ENCODE results near the gene CCDC187.

Gene CCDC187

GRCh38 chr9:136303066-136303824 is 649 bp downstream of the CCDC187 start:
- Histone ChIP-seq H3K9me3 (ENCODE audit: control insufficient read depth, insufficient read depth, low read depth, low read length) (no peaks in the 10 kb centered on the region), H3K27ac (ENCODE audit: low read depth, low read length) (no peak overlapping the region), H3K4me1 (ENCODE audit: control insufficient read depth, insufficient read depth, low read length) (no peaks in the 10 kb centered on the region), H3K36me3 (ENCODE audit: control insufficient read depth, insufficient read depth, low read length) (no peaks in the 10 kb centered on the region), H3K4me3 (ENCODE audit: low read depth, low read length) (no peak overlapping the region), H3K27me3 (ENCODE audit: control insufficient read depth, insufficient read depth, low read length) (no peaks in the 10 kb centered on the region), H3K9ac (ENCODE audit: low read length) (no peak overlapping the region)

- Histone ChIP-seq H3K4me1 (ENCODE audit: control insufficient read depth, insufficient read depth, low read length) (no peaks in the 10 kb centered on the region; the same call in 1 of the 2 replicates), H3K27ac (ENCODE audit: low read depth, low read length) (no peak overlapping the region)
Observed at GRCh38 chr9:136302527-136302926, 1.4 kb downstream of the CCDC187 start.

GRCh38 chr9:136300866-136301265 is 3.0 kb downstream of the CCDC187 start:
- H3K36me3 ChIP-seq (ENCODE audit: control insufficient read depth, insufficient read depth, low read length): no peaks in the 10 kb centered on the region
- no peaks in the 10 kb centered on the region for H3K27me3 ChIP-seq (ENCODE audit: control insufficient read depth, insufficient read depth, low read length)
- H3K9me3 ChIP-seq (ENCODE audit: control insufficient read depth, insufficient read depth, low read depth, low read length): no peaks in the 10 kb centered on the region
- H3K4me3 ChIP-seq (ENCODE audit: low read depth, low read length): no peak overlapping the region
- no peak overlapping the region for H3K27ac ChIP-seq (ENCODE audit: low read depth, low read length)
- no peaks in the 10 kb centered on the region; the same call in 1 of the 2 replicates for H3K4me1 ChIP-seq (ENCODE audit: control insufficient read depth, insufficient read depth, low read length)
- H3K9ac ChIP-seq (ENCODE audit: low read length): no peak overlapping the region

More at GRCh38 chr9:136302527-136302926, 1.4 kb downstream of the CCDC187 start:
- no peaks in the 10 kb centered on the region for H3K9me3 ChIP-seq (ENCODE audit: control insufficient read depth, insufficient read depth, low read depth, low read length)
- no peaks in the 10 kb centered on the region for H3K36me3 ChIP-seq (ENCODE audit: control insufficient read depth, insufficient read depth, low read length)
- no peaks in the 10 kb centered on the region for H3K27me3 ChIP-seq (ENCODE audit: control insufficient read depth, insufficient read depth, low read length)
- no peak overlapping the region for H3K4me3 ChIP-seq (ENCODE audit: low read depth, low read length)
- no peak overlapping the region for H3K9ac ChIP-seq (ENCODE audit: low read length)

- no peaks in the 10 kb centered on the region for H3K36me3 ChIP-seq (ENCODE audit: control insufficient read depth, insufficient read depth, low read length)
- no peaks in the 10 kb centered on the region for H3K27me3 ChIP-seq (ENCODE audit: control insufficient read depth, insufficient read depth, low read length)
- no peak overlapping the region for H3K4me3 ChIP-seq (ENCODE audit: low read depth, low read length)
- no peak overlapping the region for H3K9ac ChIP-seq (ENCODE audit: low read length)
- no peaks in the 10 kb centered on the region for H3K9me3 ChIP-seq (ENCODE audit: control insufficient read depth, insufficient read depth, low read depth, low read length)
- H3K27ac ChIP-seq (ENCODE audit: low read depth, low read length): no peak overlapping the region
- H3K4me1 ChIP-seq (ENCODE audit: control insufficient read depth, insufficient read depth, low read length): no peaks in the 10 kb centered on the region; the same call in 1 of the 2 replicates
Observed at GRCh38 chr9:136300016-136300545, 3.8 kb downstream of the CCDC187 start.

DNA sequence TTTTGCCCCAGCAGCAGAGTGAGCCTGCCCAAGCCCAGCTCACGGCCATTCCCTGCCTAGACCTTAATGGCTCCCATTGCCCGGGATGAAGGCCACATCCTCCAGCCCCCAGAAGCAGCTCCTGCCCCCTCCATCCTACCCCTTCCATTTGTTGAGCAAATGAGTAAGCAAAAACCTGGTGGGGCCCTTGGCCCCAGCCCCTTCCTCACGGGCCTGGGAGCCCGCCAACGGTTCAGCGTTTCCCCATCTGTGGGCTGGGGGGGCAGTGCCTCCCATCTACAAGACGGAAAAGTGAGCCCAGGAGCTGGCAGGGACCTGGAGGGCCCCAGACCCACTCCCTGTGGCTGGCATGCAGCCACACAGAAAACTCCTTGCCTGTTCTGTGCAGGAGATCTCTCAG is 4.4 kb downstream of the CCDC187 start:
- Histone ChIP-seq H3K27me3 (ENCODE audit: control insufficient read depth, insufficient read depth, low read length) (no peaks in the 10 kb centered on the region), H3K9me3 (ENCODE audit: control insufficient read depth, insufficient read depth, low read depth, low read length) (no peaks in the 10 kb centered on the region), H3K4me1 (ENCODE audit: control insufficient read depth, insufficient read depth, low read length) (no peaks in the 10 kb centered on the region; the same call in 1 of the 2 replicates), H3K36me3 (ENCODE audit: control insufficient read depth, insufficient read depth, low read length) (no peaks in the 10 kb centered on the region), H3K9ac (ENCODE audit: low read length) (no peak overlapping the region), H3K4me3 (ENCODE audit: low read depth, low read length) (no peak overlapping the region), H3K27ac (ENCODE audit: low read depth, low read length) (no peak overlapping the region)

DNA sequence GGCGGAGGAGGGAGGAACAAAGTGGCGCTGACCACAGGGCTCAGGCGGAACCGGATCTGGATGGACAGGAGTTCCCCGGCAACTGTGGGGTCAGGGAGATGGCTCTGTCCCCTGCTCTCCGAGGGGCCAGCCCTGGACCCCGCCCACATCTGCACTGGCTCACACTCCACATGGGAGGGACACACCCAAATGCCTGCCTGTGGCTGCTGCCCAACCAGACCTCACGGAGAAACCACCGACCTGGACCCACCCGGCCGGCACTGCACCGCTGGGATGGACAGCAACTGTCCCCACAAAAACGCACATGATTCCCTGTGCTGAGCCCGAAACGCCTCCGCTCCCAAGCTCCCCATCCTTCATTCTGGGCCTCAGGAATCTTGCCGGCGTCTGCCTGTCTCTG is 4.8 kb downstream of the CCDC187 start:
- H3K9ac ChIP-seq (ENCODE audit: low read length): no peak overlapping the region
- no peaks in the 10 kb centered on the region for H3K27me3 ChIP-seq (ENCODE audit: control insufficient read depth, insufficient read depth, low read length)
- no peak overlapping the region for H3K4me3 ChIP-seq (ENCODE audit: low read depth, low read length)
- no peak overlapping the region for H3K27ac ChIP-seq (ENCODE audit: low read depth, low read length)
- no peaks in the 10 kb centered on the region; the same call in 1 of the 2 replicates for H3K4me1 ChIP-seq (ENCODE audit: control insufficient read depth, insufficient read depth, low read length)
- H3K9me3 ChIP-seq (ENCODE audit: control insufficient read depth, insufficient read depth, low read depth, low read length): peaks cover under 1% of the 10 kb centered on the region; the same call in 1 of the 2 replicates
- H3K36me3 ChIP-seq (ENCODE audit: control insufficient read depth, insufficient read depth, low read length): no peaks in the 10 kb centered on the region

- Histone ChIP-seq H3K36me3 (ENCODE audit: control insufficient read depth, insufficient read depth, low read length) (no peaks in the 10 kb centered on the region), H3K27ac (ENCODE audit: low read depth, low read length) (no peak overlapping the region), H3K4me3 (ENCODE audit: low read depth, low read length) (no peak overlapping the region), H3K27me3 (ENCODE audit: control insufficient read depth, insufficient read depth, low read length) (no peaks in the 10 kb centered on the region), H3K9me3 (ENCODE audit: control insufficient read depth, insufficient read depth, low read depth, low read length) (peaks cover 11% of the 10 kb centered on the region), H3K9ac (ENCODE audit: low read length) (no peak overlapping the region), H3K4me1 (ENCODE audit: control insufficient read depth, insufficient read depth, low read length) (no peaks in the 10 kb centered on the region; the same call in 1 of the 2 replicates)
Observed at GRCh38 chr9:136297766-136298735, 5.8 kb downstream of the CCDC187 start.

DNA sequence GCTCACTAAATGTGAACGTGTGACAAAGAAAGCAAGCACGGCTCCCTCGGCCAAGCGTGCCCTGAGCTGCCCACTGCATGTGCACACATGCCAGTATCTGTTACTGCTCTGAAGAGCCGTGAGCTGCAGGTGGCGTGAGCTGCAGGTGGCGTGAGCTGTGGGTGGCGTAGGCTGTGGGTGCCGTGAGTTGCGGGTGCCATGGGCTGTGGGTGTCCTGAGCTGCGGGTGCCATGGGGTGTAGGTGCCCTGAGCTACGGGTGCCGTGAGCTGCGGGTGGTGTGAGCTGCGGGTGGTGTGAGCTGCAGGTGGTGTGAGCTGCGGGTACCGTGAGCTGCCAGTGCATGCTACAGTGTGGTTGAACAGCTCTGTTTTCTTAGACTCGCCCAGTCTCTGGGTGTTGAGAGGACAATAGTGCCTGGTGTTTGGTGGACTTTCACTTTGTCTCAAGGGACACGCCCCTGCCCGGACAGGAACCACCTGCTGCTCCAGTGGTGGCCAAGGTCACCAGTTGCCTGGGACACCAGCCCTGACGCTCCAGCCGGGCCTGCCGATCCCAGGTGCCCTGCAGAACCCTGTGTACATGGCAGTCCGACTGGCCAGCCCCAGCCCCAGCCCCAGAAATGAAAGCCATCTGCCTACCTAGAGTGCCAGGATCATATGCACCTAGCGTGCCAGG is 6.7 kb downstream of the CCDC187 start:
- H3K36me3 ChIP-seq (ENCODE audit: control insufficient read depth, insufficient read depth, low read length): no peaks in the 10 kb centered on the region
- no peaks in the 10 kb centered on the region; the same call in 1 of the 2 replicates for H3K4me1 ChIP-seq (ENCODE audit: control insufficient read depth, insufficient read depth, low read length)
- no peaks in the 10 kb centered on the region for H3K27me3 ChIP-seq (ENCODE audit: control insufficient read depth, insufficient read depth, low read length)
- H3K4me3 ChIP-seq (ENCODE audit: low read depth, low read length): no peak overlapping the region
- H3K9ac ChIP-seq (ENCODE audit: low read length): no peak overlapping the region
- peaks cover 12% of the 10 kb centered on the region for H3K9me3 ChIP-seq (ENCODE audit: control insufficient read depth, insufficient read depth, low read depth, low read length)
- no peak overlapping the region for H3K27ac ChIP-seq (ENCODE audit: low read depth, low read length)

DNA sequence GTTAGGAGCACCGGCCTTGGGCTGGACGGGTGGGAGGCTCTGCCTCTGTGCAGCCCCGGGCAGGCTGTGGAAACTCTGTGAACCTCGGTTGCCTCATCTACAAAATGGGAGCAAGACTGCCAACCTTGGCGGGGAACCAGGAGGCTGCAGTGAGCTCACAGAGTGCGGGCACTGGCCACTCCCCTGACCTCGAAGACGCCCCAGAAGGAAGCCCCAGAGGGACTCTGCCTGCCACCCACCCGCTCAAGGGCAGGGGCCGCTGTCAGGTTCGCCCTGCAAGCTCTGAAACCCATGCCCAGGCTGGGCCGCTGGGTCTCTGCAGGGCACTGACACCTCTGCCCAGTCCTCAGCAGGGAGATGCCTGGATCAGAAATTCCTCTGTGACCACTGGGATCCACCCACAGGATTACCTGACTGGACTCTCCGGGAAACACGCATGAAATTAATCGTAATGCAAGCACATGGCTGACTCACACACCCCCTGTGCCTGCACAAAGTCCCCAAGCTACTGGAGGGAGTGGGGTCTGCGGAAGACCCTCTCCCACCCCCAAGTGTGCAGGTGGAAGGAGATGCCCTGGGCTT is 7.4 kb downstream of the CCDC187 start:
- no peak overlapping the region for H3K4me3 ChIP-seq (ENCODE audit: low read depth, low read length)

More for the DNA sequence above, 7.4 kb downstream of the CCDC187 start:
- no peak overlapping the region for H3K9ac ChIP-seq (ENCODE audit: low read length)
- H3K27ac ChIP-seq (ENCODE audit: low read depth, low read length): no peak overlapping the region
- no peaks in the 10 kb centered on the region for H3K36me3 ChIP-seq (ENCODE audit: control insufficient read depth, insufficient read depth, low read length)
- H3K27me3 ChIP-seq (ENCODE audit: control insufficient read depth, insufficient read depth, low read length): no peaks in the 10 kb centered on the region
- H3K4me1 ChIP-seq (ENCODE audit: control insufficient read depth, insufficient read depth, low read length): no peaks in the 10 kb centered on the region; the same call in 1 of the 2 replicates
- H3K9me3 ChIP-seq (ENCODE audit: control insufficient read depth, insufficient read depth, low read depth, low read length): peaks cover 12% of the 10 kb centered on the region
